K562 (cell line): ENCODE results near the gene PHETA1. TPM values are rescaled to one million over a fixed set of nuclear protein-coding genes. Genes with fewer than 3 reads are reported as not detected.

Source experiments
- ARID2 ChIP-seq: fragments of 450-650 bp; IDR thresholded peaks from 2 replicates; pipeline ENCODE4 v1.6.1; 2017; ENCODE audit warnings: antibody characterized with exemption, mild to moderate bottlenecking
- BRD9 ChIP-seq: fragments of 450-650 bp; IDR thresholded peaks from 2 replicates; pipeline ENCODE4 v1.6.1; 2018; ENCODE audit warnings: low read depth; ENCODE audit not compliant: partially characterized antibody
- CSDE1 ChIP-seq, 2 experiments: fragments of 450-650 bp; IDR thresholded peaks; 2 replicates each; pipeline ENCODE4 v1.6.1; 2016; ENCODE audit warnings: mild to moderate bottlenecking in 1 of 2
- NCOA2 ChIP-seq, 2 experiments: fragments of 450-650 bp; IDR thresholded peaks; 2 replicates each; pipeline ENCODE4 v1.6.1; 2018; ENCODE audit warnings: mild to moderate bottlenecking in 2 of 2, moderate library complexity in 1 of 2; ENCODE audit not compliant: partially characterized antibody in 2 of 2
- PML ChIP-seq: IDR thresholded peaks from 2 replicates; pipeline ENCODE4 v1.6.1; 2012; ENCODE audit warnings: low read length, inconsistent platforms
- RAD51 ChIP-seq: fragments of 450-650 bp; IDR thresholded peaks from 2 replicates; pipeline ENCODE4 v1.7.1; 2016; ENCODE audit warnings: low read depth, mild to moderate bottlenecking, borderline replicate concordance
- RCOR1 ChIP-seq, 2 experiments: IDR thresholded peaks; 2 replicates each; pipeline ENCODE4 v1.6.1; 2012; ENCODE audit warnings: low read depth in 2 of 2, low read length in 2 of 2, borderline replicate concordance in 1 of 2, improper control_type of control experiment in 1 of 2
- TOE1 ChIP-seq, 2 experiments: fragments of 450-650 bp in 1 of 2; sonication (generic) in 1 of 2; formaldehyde crosslinking in 1 of 2; IDR thresholded peaks; 2 replicates each; pipeline versions ENCODE4 v1.7.1 to v1.8.0; 2016 to 2022; ENCODE audit warnings: borderline replicate concordance in 2 of 2, mild to moderate bottlenecking in 2 of 2, antibody characterized with exemption in 1 of 2, inconsistent platforms in 1 of 2, low read depth in 1 of 2, missing genetic modification reagents in 1 of 2, moderate library complexity in 1 of 2
- ZFP36 ChIP-seq: fragments of 150-350 bp; IDR thresholded peaks from 2 replicates; pipeline ENCODE4 v1.6.1; 2018; ENCODE audit warnings: low read length, low read depth; ENCODE audit not compliant: partially characterized antibody
- ZNF239 ChIP-seq: fragments of 250-450 bp; sonication (Bioruptor Pico); IDR thresholded peaks from 2 replicates; pipeline ENCODE4 v1.4.0; 2020; ENCODE audit warnings: mild to moderate bottlenecking
- polyA plus RNA-seq, 8 experiments: library from polyadenylated mRNA; depleted of rRNA in 4 of 8; stranded (reverse) in 5 of 8; unstranded in 3 of 8; fragments of >200 nt; fragmentation: Nextera tagmentation in 2 of 8; fragmentation: Illumina TruSeq in 1 of 8; extraction: Ambion mirVana in 2 of 8; extraction: Trizol in 1 of 8; gene quantifications; 2 replicates each; pipeline versions ENCODE4 v1.2.1 to v1.2.3, GENCODE V29; 2011 to 2014; ENCODE audit warnings: inconsistent platforms in 1 of 8, missing spikeins in 1 of 8
- total RNA-seq, 7 experiments: library from RNA; depleted of rRNA in 6 of 7; stranded (reverse); fragments of >200 nt in 6 of 7; fragmentation: Illumina TruSeq in 2 of 7; extraction: Trizol in 2 of 7; gene quantifications; 2 replicates each; pipeline versions ENCODE4 v1.2.1 to v1.2.3, GENCODE V29; 2011 to 2021; ENCODE audit warnings: low replicate concordance in 1 of 7
- TF ChIP-seq, protein P1 (sequence below): fragments of 450-650 bp; IDR thresholded peaks from 2 replicates; pipeline ENCODE4 v1.6.1; 2016; ENCODE audit warnings: low read depth
- TF ChIP-seq, protein P2 (sequence below): sonication (generic); IDR thresholded peaks from 2 replicates; pipeline ENCODE4 v1.6.1; 2016
- TF ChIP-seq, protein P3 (sequence below): fragments of 250-450 bp; sonication (Bioruptor Pico); IDR thresholded peaks from 2 replicates; pipeline ENCODE4 v1.4.0; 2020

Gene PHETA1
- total and polyA plus RNA-seq, 9 of the 15 experiments (the other 6 are each of a cell fraction or from before 2014, with no cell fraction given): 0.03 to 12.4 (median 3.0) TPM

DNA sequence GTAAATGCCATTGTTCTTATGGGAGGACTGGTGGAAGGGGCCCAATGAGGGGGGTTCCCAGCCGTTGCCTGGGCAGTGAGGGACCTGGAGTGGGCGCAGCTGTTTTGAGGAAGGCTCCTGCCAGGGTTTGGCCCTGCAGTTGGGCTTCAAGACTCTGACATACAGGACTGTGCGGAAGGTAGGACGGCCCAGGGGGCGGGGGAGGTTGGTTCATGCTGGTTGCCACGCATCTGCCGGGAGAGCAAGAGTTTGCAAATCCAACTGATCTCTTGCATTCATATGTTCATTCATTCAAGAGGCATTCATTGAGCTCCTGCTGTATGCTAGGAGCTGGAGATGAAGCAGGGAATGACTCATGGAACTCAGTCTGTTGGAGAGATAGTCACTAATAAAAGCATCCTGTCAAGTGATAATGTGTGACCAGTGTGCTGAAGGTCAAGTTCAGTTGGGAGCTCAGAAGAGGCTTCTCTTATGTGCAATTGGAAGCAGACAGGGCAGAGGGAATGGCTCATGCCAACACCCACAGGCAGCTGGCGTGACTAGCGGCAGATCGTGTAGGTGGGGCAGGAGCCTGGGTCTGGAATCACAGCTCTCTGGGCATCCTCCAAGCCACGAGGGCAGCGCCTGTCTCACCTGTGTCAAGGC lies 44.7 kb upstream of the PHETA1 start (continued):
- TF ChIP-seq, protein P1, sequence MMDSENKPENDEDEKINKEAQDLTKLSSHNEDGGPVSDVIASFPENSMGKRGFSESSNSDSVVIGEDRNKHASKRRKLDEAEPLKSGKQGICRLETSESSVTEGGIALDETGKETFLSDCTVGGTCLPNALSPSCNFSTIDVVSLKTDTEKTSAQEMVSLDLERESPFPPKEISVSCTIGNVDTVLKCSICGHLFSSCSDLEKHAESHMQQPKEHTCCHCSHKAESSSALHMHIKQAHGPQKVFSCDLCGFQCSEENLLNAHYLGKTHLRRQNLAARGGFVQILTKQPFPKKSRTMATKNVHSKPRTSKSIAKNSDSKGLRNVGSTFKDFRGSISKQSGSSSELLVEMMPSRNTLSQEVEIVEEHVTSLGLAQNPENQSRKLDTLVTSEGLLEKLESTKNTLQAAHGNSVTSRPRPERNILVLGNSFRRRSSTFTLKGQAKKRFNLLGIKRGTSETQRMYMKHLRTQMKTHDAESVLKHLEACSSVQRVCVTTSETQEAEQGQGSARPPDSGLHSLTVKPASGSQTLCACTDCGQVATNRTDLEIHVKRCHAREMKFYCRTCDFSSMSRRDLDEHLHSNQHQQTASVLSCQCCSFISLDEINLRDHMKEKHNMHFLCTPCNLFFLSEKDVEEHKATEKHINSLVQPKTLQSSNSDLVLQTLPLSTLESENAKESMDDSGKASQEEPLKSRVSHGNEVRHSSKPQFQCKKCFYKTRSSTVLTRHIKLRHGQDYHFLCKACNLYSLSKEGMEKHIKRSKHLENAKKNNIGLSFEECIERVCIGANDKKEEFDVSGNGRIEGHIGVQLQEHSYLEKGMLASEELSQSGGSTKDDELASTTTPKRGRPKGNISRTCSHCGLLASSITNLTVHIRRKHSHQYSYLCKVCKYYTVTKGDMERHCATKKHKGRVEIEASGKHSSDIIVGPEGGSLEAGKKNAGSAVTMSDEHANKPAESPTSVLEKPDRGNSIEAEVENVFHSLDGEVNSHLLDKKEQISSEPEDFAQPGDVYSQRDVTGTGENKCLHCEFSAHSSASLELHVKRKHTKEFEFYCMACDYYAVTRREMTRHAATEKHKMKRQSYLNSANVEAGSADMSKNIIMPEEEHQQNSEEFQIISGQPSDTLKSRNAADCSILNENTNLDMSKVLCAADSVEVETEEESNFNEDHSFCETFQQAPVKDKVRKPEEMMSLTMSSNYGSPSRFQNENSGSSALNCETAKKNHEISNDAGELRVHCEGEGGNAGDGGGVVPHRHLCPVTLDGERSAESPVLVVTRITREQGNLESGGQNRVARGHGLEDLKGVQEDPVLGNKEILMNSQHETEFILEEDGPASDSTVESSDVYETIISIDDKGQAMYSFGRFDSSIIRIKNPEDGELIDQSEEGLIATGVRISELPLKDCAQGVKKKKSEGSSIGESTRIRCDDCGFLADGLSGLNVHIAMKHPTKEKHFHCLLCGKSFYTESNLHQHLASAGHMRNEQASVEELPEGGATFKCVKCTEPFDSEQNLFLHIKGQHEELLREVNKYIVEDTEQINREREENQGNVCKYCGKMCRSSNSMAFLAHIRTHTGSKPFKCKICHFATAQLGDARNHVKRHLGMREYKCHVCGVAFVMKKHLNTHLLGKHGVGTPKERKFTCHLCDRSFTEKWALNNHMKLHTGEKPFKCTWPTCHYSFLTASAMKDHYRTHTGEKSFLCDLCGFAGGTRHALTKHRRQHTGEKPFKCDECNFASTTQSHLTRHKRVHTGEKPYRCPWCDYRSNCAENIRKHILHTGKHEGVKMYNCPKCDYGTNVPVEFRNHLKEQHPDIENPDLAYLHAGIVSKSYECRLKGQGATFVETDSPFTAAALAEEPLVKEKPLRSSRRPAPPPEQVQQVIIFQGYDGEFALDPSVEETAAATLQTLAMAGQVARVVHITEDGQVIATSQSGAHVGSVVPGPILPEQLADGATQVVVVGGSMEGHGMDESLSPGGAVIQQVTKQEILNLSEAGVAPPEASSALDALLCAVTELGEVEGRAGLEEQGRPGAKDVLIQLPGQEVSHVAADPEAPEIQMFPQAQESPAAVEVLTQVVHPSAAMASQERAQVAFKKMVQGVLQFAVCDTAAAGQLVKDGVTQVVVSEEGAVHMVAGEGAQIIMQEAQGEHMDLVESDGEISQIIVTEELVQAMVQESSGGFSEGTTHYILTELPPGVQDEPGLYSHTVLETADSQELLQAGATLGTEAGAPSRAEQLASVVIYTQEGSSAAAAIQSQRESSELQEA: no peak
- no peak for TF ChIP-seq ZFP36
- no peak; a peak in 1 of 4 replicates for TF ChIP-seq RCOR1 (IDR thresholded peaks at IDR 0.05; ENCODE audit: borderline replicate concordance in 1 of 2, low read depth in 2 of 2, low read length in 2 of 2)
- no peak for TF ChIP-seq CSDE1 (IDR thresholded peaks at IDR 0.05)
- TF ChIP-seq, protein P2, sequence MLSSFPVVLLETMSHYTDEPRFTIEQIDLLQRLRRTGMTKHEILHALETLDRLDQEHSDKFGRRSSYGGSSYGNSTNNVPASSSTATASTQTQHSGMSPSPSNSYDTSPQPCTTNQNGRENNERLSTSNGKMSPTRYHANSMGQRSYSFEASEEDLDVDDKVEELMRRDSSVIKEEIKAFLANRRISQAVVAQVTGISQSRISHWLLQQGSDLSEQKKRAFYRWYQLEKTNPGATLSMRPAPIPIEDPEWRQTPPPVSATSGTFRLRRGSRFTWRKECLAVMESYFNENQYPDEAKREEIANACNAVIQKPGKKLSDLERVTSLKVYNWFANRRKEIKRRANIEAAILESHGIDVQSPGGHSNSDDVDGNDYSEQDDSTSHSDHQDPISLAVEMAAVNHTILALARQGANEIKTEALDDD: no peak
- TF ChIP-seq NCOA2 (IDR thresholded peaks at IDR 0.05; ENCODE audit: partially characterized antibody in 2 of 2): no peak
- no peak for TF ChIP-seq ZNF239 (CRISPR knock-in tag)
- TF ChIP-seq PML: no peak
- TF ChIP-seq RAD51: no peak
- TF ChIP-seq TOE1 (IDR thresholded peaks at IDR 0.05; ENCODE audit: borderline replicate concordance): no peak
- TF ChIP-seq TOE1 (CRISPR knock-in tag; IDR thresholded peaks at IDR 0.05; ENCODE audit: borderline replicate concordance, low read depth): no peak
- no peak for TF ChIP-seq ARID2
- TF ChIP-seq, protein P3, sequence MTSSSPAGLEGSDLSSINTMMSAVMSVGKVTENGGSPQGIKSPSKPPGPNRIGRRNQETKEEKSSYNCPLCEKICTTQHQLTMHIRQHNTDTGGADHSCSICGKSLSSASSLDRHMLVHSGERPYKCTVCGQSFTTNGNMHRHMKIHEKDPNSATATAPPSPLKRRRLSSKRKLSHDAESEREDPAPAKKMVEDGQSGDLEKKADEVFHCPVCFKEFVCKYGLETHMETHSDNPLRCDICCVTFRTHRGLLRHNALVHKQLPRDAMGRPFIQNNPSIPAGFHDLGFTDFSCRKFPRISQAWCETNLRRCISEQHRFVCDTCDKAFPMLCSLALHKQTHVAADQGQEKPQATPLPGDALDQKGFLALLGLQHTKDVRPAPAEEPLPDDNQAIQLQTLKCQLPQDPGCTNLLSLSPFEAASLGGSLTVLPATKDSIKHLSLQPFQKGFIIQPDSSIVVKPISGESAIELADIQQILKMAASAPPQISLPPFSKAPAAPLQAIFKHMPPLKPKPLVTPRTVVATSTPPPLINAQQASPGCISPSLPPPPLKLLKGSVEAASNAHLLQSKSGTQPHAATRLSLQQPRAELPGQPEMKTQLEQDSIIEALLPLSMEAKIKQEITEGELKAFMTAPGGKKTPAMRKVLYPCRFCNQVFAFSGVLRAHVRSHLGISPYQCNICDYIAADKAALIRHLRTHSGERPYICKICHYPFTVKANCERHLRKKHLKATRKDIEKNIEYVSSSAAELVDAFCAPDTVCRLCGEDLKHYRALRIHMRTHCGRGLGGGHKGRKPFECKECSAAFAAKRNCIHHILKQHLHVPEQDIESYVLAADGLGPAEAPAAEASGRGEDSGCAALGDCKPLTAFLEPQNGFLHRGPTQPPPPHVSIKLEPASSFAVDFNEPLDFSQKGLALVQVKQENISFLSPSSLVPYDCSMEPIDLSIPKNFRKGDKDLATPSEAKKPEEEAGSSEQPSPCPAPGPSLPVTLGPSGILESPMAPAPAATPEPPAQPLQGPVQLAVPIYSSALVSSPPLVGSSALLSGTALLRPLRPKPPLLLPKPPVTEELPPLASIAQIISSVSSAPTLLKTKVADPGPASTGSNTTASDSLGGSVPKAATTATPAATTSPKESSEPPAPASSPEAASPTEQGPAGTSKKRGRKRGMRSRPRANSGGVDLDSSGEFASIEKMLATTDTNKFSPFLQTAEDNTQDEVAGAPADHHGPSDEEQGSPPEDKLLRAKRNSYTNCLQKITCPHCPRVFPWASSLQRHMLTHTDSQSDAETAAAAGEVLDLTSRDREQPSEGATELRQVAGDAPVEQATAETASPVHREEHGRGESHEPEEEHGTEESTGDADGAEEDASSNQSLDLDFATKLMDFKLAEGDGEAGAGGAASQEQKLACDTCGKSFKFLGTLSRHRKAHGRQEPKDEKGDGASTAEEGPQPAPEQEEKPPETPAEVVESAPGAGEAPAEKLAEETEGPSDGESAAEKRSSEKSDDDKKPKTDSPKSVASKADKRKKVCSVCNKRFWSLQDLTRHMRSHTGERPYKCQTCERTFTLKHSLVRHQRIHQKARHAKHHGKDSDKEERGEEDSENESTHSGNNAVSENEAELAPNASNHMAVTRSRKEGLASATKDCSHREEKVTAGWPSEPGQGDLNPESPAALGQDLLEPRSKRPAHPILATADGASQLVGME (CRISPR knock-in tag): no peak
- TF ChIP-seq BRD9: no peak
